ENCODE measurements around the gene DVL1.

DVL1 gene

DNA sequence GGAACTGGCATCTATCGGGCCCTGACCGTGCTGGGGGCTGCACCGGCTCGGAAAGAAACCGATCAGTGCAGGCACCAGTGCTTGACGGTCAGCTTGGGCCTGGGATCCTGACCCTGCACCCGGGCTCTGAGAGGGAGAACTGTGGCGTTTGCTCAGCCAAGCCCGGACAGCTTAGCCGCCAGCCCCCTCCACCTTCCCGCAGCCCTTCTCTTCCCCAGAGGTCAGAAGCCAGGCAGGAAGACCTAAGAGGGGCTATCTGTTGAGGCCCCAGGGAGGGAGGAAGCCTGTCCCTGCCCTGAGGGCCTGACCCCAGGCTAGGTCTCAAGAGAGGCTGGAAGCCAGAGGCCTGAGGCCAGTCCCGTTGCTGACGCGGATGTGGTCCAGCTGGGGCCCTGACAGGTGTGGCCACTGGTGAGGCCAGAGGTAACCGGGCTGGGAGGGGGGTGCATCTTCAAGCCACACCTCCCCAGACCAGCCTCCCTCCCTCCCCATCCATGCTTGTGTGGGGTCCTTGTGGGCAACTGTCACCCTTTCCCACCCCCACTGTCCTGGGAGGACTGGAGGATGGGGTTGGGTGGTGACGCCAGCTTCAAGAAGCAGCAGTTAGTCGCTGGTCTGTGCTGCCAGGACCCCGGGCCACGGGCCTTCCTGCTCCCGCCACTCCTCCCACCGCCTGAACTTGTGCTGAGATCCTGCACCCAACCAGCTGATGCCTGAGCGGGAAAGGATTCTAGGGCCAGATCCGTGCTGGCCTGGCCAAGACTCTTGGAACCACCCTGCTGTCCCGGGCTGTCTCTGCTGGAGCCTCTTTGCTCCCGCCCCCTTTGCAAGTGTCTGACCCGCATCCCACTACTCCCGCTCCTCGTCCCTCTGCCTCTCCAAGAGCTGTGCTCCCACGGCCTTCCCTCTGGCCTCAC is 2.6 kb upstream of the DVL1 start:
- no peak overlapping the region for H3K4me3 ChIP-seq (ENCODE audit: low read depth, low read length)
- TF ChIP-seq CTCF (IDR thresholded peaks at IDR 0.05; ENCODE audit: insufficient read depth, low read depth, low read length, missing control alignments) = no peak
- DNase-seq (ENCODE audit: low read depth) = no peak

- TF ChIP-seq CTCF (IDR thresholded peaks at IDR 0.05; ENCODE audit: insufficient read depth, low read depth, low read length, missing control alignments) = no peak
- DNase-seq (ENCODE audit: low read depth) = peak; percentile 49
- H3K4me3 ChIP-seq (ENCODE audit: low read depth, low read length) = peak overlapping the region; percentile 77
Measured at GRCh38 chr1:1348420-1349255, 580 bp downstream of the DVL1 start.

DNA sequence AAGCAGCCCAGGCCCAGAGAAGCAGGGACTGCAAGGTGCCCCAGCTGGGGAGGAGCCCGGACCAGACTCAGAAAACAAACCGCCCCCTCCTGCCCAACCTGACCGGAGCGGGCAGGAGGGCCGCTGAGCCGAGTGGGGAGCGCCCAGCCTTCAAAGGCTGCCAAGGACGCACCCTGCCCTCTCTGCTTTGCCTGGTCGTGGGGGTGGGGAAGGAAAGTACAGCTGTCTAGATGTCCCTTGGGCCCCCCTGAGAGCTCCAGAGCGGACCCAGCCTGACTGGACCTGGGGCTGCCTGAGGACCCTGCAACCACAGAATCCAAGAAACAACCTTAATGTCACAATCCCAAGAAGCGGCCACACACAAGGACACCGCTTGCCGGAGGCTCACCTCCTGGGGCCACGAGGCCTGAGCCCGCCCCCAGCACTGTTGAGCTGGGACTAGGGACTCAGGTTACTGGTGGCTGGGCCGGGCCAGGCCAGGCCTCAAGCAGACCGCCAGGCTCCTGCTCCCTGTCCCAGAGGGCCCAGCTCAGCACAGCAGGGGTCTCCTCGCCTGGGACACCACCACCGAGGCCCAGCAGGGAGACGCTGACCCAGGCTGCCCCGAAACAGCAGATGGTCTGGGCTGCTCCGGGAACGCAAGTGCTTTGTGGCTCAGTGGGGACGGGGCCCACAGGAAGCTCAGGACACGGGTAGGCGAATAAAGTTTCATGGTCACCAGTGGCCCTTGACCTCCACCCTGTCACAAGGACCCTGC is 1.4 kb downstream of the DVL1 start:
- peak overlapping the region; percentile 77 for H3K4me3 ChIP-seq (ENCODE audit: low read depth, low read length)
- TF ChIP-seq CTCF (IDR thresholded peaks at IDR 0.05; ENCODE audit: insufficient read depth, low read depth, low read length, missing control alignments) = no peak
- DNase-seq (ENCODE audit: low read depth) = no peak

DNA sequence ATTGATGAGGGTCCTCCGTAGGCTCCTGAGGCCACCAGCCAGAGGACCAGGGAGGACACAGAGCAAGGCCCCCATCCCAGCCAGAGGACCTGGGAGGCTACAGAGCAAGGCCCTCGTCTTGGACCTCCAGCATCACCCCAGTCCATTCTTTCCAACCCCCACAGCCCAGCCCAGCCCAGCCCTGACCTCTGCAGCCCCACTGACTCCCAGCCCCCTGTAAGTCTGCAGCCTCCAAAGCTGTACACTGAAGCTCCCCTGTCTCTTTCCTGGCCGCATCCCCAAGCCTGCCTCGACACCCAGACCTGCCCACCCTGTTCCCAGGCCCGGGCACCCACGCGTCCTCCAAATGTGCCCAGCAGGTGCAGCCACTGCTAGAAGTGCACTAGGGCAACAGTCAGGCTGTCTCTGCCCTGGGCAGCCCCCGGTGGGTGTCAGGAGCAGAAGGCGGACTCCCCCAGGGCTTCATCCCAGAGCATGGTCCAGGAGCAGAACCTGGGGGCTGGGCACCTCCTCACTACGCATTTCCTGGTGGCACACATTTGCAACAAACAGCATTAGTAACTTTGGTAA is 2.1 kb downstream of the DVL1 start:
- DNase-seq (ENCODE audit: low read depth) = no peak
- TF ChIP-seq CTCF (IDR thresholded peaks at IDR 0.05; ENCODE audit: insufficient read depth, low read depth, low read length, missing control alignments) = no peak
- no peak overlapping the region for H3K4me3 ChIP-seq (ENCODE audit: low read depth, low read length)

DNA sequence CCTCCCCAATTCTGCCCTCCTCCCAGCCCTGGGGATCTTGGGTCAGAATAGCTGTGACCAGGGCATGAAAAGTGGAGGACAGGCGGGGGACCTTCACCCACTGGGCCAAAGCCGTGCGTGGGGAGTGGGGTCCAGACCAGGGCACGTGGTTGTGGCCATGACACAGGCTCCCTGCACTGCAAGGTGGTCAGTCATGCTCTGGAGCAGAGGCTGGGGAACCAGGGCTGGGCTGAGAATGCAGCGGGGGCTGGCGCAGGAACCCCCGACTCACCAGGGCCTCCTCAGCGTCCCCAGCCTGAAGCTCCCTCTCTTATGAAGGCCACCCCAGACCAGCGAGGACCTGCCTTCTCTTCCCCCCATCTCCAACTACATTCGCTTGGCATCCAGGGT is 2.7 kb downstream of the DVL1 start:
- no peak for TF ChIP-seq CTCF (IDR thresholded peaks at IDR 0.05; ENCODE audit: insufficient read depth, low read depth, low read length, missing control alignments)
- H3K4me3 ChIP-seq (ENCODE audit: low read depth, low read length) = no peak overlapping the region
- DNase-seq (ENCODE audit: low read depth) = no peak

GRCh38 chr1:1345860-1346500 is 3.2 kb downstream of the DVL1 start:
- no peak for DNase-seq (ENCODE audit: low read depth)
- TF ChIP-seq CTCF (IDR thresholded peaks at IDR 0.05; ENCODE audit: insufficient read depth, low read depth, low read length, missing control alignments) = no peak
- no peak overlapping the region for H3K4me3 ChIP-seq (ENCODE audit: low read depth, low read length)
